Colonic mucosa (tissue), 4 donors: ENCODE results near the gene SKAP1. TPM values are rescaled to one million over a fixed set of nuclear protein-coding genes. Genes with fewer than 3 reads are reported as not detected.

Experiments
- DNase-seq: peaks from one replicate; pipeline ENCODE4 v3.0.0-alpha.2; 2020
- H3K27ac ChIP-seq: fragments of 200-600 bp; one replicate; pipeline ENCODE4 v1.8.0; 2021
- H3K27me3 ChIP-seq: fragments of 200-600 bp; one replicate; pipeline ENCODE4 v1.8.0; 2021
- H3K36me3 ChIP-seq: fragments of 200-600 bp; one replicate; pipeline ENCODE4 v1.8.0; 2021
- H3K4me1 ChIP-seq: fragments of 200-600 bp; one replicate; pipeline ENCODE4 v1.8.0; 2021; ENCODE audit warnings: mild to moderate bottlenecking
- H3K4me3 ChIP-seq: fragments of 200-600 bp; one replicate; pipeline ENCODE4 v1.8.0; 2021
- H3K9ac ChIP-seq, 2 donors: one replicate each; pipeline ENCODE4 v1.7.0; 2013; ENCODE audit warnings: control low read depth in 2 of 2, low read depth in 2 of 2, low read length in 2 of 2
- H3K9me3 ChIP-seq: fragments of 200-600 bp; one replicate; pipeline ENCODE4 v1.8.0; 2021
- intact Hi-C: fragments of 100-400 bp; cut with DNase I; formaldehyde crosslinking; loops from one replicate; pipeline ENCODE4 v1.14.1; 2022
- total RNA-seq, 2 donors: library from RNA; stranded (reverse); fragmentation: NEBNext Ultra II Directional in 1 of 2; extraction: Animal tissue kit (Norgen Biotek cat#: 25700) in 1 of 2; gene quantifications; one replicate each; pipeline ENCODE4 v1.2.1, GENCODE V29; 2021
- TF ChIP-seq, protein P1 (sequence below): fragments of 200-600 bp; IDR thresholded peaks from one replicate; pipeline ENCODE4 v1.8.0; 2022; ENCODE audit warnings: antibody characterized with exemption, mild to moderate bottlenecking
- donor health status: healthy.
- donor health status: DM: no; HTN: no; CAD: no.
- donor health status: DM: no; HTN: no; CAD: no.

The SKAP1 gene
- total RNA-seq, 2 donors from 2014 or later, result 1.2 to 2.1 TPM

DNA sequence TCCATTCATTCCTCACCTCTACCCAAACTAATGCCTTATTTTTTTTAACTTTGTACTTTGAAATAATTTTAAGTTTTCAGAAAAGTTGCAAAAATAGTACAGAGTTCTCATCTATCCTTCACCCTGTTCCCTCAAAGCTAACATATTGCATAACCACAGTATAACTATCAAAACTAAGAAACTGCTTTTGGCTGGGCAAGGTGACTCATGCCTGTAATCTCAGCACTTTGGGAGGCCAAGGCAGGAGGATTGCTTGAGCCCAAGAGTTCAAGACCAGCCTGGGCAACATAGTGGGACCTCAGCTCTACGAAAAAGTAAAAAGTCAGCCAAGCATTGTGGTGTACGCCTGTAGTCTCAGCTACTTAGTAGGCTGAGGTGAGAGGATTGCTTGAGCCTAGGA lies 147.7 kb downstream of the SKAP1 start:
- TF ChIP-seq, protein P1, sequence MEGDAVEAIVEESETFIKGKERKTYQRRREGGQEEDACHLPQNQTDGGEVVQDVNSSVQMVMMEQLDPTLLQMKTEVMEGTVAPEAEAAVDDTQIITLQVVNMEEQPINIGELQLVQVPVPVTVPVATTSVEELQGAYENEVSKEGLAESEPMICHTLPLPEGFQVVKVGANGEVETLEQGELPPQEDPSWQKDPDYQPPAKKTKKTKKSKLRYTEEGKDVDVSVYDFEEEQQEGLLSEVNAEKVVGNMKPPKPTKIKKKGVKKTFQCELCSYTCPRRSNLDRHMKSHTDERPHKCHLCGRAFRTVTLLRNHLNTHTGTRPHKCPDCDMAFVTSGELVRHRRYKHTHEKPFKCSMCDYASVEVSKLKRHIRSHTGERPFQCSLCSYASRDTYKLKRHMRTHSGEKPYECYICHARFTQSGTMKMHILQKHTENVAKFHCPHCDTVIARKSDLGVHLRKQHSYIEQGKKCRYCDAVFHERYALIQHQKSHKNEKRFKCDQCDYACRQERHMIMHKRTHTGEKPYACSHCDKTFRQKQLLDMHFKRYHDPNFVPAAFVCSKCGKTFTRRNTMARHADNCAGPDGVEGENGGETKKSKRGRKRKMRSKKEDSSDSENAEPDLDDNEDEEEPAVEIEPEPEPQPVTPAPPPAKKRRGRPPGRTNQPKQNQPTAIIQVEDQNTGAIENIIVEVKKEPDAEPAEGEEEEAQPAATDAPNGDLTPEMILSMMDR, result no peak
- Histone ChIP-seq H3K4me1 (no peaks in the 10 kb centered on the region), H3K27me3 (no peaks in the 10 kb centered on the region), H3K36me3 (no peaks in the 10 kb centered on the region), H3K9me3 (no peaks in the 10 kb centered on the region), H3K27ac (no peak overlapping the region), H3K4me3 (no peak overlapping the region), H3K9ac (no peak overlapping the region)
- no peak for DNase-seq
- intact Hi-C loops, result no loop called here

- Histone ChIP-seq H3K9ac (no peak overlapping the region), H3K9me3 (no peaks in the 10 kb centered on the region), H3K36me3 (no peaks in the 10 kb centered on the region), H3K27me3 (no peaks in the 10 kb centered on the region), H3K4me3 (no peak overlapping the region), H3K27ac (peak overlapping the region; percentile 42), H3K4me1 (no peaks in the 10 kb centered on the region)
- TF ChIP-seq, protein P1, result no peak
- peak; percentile 38 for DNase-seq
- intact Hi-C loops, result no loop called here
Measured at GRCh38 chr17:48278760-48279491, 151.1 kb downstream of the SKAP1 start.

DNA sequence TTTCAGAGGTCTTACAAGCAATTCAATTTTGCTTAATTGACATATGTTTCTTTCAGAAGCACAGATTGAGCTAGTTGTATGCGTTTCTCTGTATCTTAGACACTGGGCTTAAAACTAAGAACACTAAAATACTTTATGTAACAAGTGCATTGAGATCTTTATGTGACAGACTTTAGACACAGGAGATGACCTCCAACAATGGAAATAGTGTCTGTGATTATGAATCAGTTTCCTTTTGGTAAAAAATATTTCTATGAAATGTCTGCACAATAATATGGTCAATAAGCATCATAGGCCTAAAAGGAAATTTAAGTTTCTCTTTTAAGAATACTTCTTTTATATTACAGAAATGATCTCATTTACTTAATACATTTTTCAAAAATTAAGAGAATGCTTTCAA lies 153.2 kb downstream of the SKAP1 start:
- TF ChIP-seq, protein P1, result no peak
- no peaks in the 10 kb centered on the region for H3K4me1 ChIP-seq
- no peak overlapping the region for H3K4me3 ChIP-seq
- no peak overlapping the region for H3K9ac ChIP-seq
- H3K27me3 ChIP-seq, result no peaks in the 10 kb centered on the region
- no peaks in the 10 kb centered on the region for H3K9me3 ChIP-seq
- intact Hi-C loops, result no loop called here
- no peaks in the 10 kb centered on the region for H3K36me3 ChIP-seq
- no peak overlapping the region for H3K27ac ChIP-seq
- no peak for DNase-seq

- no peaks in the 10 kb centered on the region for H3K27me3 ChIP-seq
- no peak overlapping the region for H3K27ac ChIP-seq
- no peaks in the 10 kb centered on the region for H3K9me3 ChIP-seq
- TF ChIP-seq, protein P1, result no peak
- no peak for DNase-seq
- intact Hi-C loops, result no loop called here
- no peak overlapping the region for H3K4me3 ChIP-seq
- no peaks in the 10 kb centered on the region for H3K4me1 ChIP-seq
- H3K9ac ChIP-seq, result no peak overlapping the region
- no peaks in the 10 kb centered on the region for H3K36me3 ChIP-seq
Measured at GRCh38 chr17:48270899-48271298, 159.1 kb downstream of the SKAP1 start.

GRCh38 chr17:48269209-48269608 lies 160.8 kb downstream of the SKAP1 start:
- intact Hi-C loops, result no loop called here

More at GRCh38 chr17:48269209-48269608, 160.8 kb downstream of the SKAP1 start:
- H3K4me1 ChIP-seq, result no peaks in the 10 kb centered on the region
- H3K4me3 ChIP-seq, result no peak overlapping the region
- no peak for DNase-seq
- H3K27ac ChIP-seq, result no peak overlapping the region
- no peaks in the 10 kb centered on the region for H3K27me3 ChIP-seq
- no peaks in the 10 kb centered on the region for H3K9me3 ChIP-seq
- TF ChIP-seq, protein P1, result no peak
- H3K36me3 ChIP-seq, result no peaks in the 10 kb centered on the region
- H3K9ac ChIP-seq, result no peak overlapping the region
